GM12874 (cell line): ENCODE results near the gene HJURP.

Experiments
- CTCF ChIP-seq: IDR thresholded peaks from 2 replicates; pipeline ENCODE4 v1.5.1; 2011; ENCODE audit warnings: low read depth, mild to moderate bottlenecking, control low read depth, low read length, moderate library complexity; ENCODE audit not compliant: insufficient read depth

HJURP gene

GRCh38 chr2:233798335-233799086 lies 55.8 kb downstream of the HJURP start:
- TF ChIP-seq CTCF: no peak

- TF ChIP-seq CTCF: no peak
Observed at GRCh38 chr2:233796254-233796653, 58.1 kb downstream of the HJURP start.

GRCh38 chr2:233795735-233796171 lies 58.6 kb downstream of the HJURP start:
- no peak for TF ChIP-seq CTCF

- TF ChIP-seq CTCF: no peak
Observed at GRCh38 chr2:233794128-233794658, 60.1 kb downstream of the HJURP start.

- no peak for TF ChIP-seq CTCF
Observed at GRCh38 chr2:233793465-233794127, 60.7 kb downstream of the HJURP start.

- no peak for TF ChIP-seq CTCF
Observed at GRCh38 chr2:233792720-233793119, 61.6 kb downstream of the HJURP start.

- no peak for TF ChIP-seq CTCF
Observed at GRCh38 chr2:233791883-233792329, 62.4 kb downstream of the HJURP start.
